HG03139 (cell line): ENCODE data around the gene FMO2.
"Not testable (repeated sequence)": the region's sequence is repeated elsewhere in the genome, so short reads cannot be mapped to it uniquely, and the experiment has no call there.

ENCODE experiments used
- ATAC-seq: cut with Tn5 transposase; IDR thresholded peaks from one replicate; pipeline ENCODE4 v1.9.1; 2021; ENCODE audit not compliant: unreplicated experiment

FMO2 gene

GRCh38 chr1:171218661-171219060, 33.6 kb downstream of the FMO2 start:
- ATAC-seq = no peak

DNA sequence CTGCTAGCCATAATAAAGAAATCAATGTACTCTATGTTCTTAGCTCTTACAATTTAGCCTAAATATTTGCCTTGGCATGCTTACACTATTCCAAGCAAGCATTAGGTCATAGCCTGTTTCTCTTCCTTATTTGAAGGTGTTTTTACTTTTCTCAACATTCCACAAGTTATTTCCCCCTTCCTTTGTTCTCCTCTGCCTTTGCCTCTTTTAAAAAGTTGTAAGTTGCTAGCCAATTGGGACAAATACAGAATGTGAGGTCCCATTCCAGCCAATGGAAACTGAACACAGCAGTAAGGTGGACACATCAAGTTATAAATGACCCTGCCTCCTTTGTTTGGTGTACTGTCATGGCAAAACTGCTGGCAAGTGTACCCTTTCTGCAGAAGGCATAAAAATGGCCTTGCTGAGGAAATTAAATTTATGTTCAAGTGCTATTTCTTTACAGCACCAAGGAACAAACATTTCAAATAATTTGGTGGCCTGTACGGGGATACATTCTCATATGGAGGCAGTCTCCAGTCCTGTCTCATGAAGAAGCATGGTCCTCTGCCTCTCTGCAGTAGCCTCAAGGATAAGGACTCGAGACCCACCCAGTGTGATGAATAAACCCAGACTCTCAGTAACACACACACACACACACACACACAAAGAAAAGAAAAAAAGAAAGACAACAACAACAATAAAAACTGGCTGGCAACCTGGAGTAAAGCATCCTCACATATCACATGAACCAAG, 34.4 kb downstream of the FMO2 start:
- ATAC-seq = no peak

DNA sequence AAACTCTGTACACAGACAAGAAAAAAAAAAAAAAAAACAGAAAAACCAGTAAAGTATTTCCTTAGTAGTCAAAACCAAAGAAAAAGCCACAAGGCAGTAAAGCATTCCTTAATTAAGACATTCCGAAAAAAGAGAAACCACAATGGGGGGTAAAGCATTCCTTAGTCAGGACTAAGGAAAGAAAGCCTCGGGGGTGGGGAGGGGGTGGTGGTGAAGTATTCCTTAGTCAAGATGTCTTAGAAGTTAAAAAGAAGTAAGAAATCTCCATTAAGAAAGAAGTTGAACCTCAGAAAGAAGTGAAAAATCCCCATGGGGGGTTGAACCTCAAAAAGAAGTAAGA, 35.0 kb downstream of the FMO2 start:
- ATAC-seq = no peak

- no peak for ATAC-seq
Observed at GRCh38 chr1:171220581-171221054, 35.5 kb downstream of the FMO2 start.

GRCh38 chr1:171221665-171222591, 36.8 kb downstream of the FMO2 start:
- ATAC-seq = no peak

- no peak for ATAC-seq
Observed at GRCh38 chr1:171222936-171223335, 37.8 kb downstream of the FMO2 start.

- not testable (repeated sequence) for ATAC-seq
Observed at GRCh38 chr1:171224257-171224656, 39.2 kb downstream of the FMO2 start.

DNA sequence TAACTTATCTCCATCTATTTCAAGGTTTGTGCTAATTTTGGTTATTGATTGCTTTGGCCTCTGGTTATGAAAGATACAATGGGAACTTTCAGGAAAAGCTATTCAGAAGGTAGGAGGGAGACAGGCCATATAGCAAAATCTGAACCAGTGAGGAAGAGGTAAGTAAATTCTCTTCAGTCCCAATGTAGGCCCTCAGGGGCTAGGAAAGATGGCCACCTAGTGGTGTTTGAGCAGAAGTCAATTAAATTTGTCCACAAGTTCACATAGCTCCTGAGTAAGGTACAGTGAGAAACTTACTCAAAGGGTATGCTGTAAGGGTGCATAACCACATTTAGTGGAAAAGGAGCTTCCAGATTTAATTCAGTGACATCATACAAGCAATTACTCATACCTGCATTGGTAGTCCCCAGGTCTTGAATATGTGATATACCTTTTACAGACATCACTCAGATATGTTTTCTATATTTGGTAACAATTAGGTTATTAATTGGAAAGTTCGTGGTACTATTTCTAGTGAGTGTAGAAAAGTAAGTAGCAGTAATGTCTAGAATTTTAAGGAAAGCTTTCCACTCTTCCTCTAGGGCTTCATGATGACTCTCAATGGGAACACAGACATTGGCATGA, 41.8 kb downstream of the FMO2 start:
- ATAC-seq = peak; percentile 88

DNA sequence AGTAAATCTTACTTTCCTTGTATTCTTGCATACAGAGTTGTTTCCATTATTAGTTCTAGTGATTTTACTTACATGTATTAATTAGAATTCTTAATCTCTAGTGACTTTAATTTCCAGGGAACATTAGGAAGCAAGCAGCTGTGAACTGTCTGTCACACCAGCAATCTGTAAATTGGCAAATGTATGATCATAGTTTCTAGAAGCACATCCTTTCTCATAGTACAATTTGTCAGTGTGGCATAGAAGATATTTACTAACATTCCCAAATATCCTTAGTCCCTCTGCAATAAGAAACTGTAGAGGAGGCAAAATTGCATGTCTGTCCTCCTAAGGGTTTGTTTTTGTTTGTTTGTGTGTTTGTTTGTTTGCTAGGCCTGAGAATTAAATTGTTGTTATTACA, 46.2 kb downstream of the FMO2 start:
- ATAC-seq = no peak

- ATAC-seq = no peak
Observed at GRCh38 chr1:171233183-171233582, 48.1 kb downstream of the FMO2 start.

DNA sequence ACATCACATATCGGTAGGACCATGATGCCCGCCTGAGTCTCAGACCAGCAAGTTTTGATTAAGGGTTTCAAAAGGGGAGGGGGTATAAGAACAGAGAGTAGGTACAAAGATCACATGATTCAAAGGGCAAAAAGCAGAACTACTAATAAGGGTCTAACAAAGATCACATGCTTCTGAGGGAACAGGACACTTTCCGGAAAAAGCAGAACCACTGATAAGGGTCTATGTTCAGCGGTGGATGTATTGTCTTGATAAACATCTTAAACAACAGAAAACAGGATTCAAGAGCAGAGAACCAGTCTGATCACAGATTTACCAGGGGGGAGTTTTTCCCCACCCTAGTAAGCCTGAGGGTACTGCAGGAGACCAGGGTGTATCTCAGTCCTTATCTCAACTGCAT, 51.1 kb downstream of the FMO2 start:
- not testable (repeated sequence) for ATAC-seq

GRCh38 chr1:171243878-171244277, 58.8 kb downstream of the FMO2 start:
- no peak for ATAC-seq

DNA sequence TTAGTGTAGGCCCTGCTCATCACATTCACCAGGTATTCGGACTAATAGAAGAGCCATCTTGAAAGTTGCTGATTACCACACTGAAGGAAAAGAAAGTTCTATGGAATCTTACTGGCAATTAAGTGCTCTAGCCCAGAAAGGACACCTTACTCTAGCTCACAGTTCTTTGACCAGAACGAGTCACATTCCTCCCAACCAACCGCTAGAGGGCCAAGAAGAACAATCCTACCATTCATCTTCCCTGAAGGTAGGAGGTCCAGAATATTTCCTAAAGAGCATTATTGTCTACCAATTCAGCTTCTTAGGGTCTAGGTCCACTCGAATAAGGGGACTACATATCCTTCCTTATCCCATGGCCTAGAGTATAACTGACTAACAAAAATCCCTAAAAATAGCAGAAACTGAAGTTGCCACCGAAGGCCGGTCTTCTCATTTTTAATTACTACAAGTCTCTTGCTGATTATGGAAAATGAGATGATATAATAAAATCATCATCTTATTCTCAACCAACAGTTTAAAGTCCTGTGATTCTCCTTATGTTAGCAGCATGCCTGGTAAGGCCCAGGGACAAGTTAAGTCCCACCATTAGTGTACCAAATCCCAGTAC, 60.5 kb downstream of the FMO2 start:
- peak; percentile 81 for ATAC-seq

DNA sequence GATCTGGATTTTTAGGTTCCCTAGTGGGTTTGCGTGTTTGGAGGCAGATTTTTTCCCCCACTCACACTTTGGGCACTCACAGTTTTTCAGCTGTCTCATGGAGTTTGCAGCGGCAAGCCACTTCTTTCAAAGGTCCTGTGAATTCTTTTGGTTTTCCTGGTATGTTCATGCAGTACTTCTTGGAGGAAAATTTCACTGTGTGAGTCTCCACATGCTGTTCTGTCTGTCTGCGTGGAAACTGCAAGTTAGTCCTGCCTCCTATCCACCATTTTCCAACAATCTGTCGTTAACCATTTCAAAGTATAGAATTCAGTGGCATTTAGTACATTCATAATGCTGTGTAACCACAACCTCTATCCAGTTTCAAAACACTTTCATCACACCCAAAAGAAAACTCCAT, 62.4 kb downstream of the FMO2 start:
- no peak for ATAC-seq

- no peak for ATAC-seq
Observed at GRCh38 chr1:171248302-171248701, 63.2 kb downstream of the FMO2 start, which contains the start of gene FMO1. Gene FMO1 (plus strand): TSS chr1:171248494. CDS start chr1:171258088, 9,594 bp downstream.

- no peak for ATAC-seq
Observed at GRCh38 chr1:171248841-171249240, 63.7 kb downstream of the FMO2 start.

GRCh38 chr1:171250263-171250662, 65.2 kb downstream of the FMO2 start:
- ATAC-seq = no peak

GRCh38 chr1:171251042-171251951, 66.2 kb downstream of the FMO2 start:
- ATAC-seq = no peak

DNA sequence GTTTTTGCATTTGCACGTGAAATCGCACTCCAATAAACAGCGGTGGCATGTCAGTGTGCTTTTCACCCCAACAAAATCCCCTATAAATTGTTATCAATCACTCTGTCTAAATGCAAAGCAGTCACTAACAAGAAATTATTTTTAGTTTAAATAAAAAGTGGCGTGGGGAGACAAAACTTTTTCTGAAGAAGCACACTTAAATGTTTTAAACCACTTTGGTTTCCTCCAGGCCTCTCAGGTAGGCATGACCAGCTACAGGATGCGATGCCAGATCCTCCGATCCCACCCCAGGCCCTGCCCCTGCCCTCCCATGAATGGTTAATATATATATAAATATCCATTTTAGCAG, 66.8 kb downstream of the FMO2 start:
- no peak for ATAC-seq

GRCh38 chr1:171252482-171252881, 67.4 kb downstream of the FMO2 start:
- ATAC-seq = peak; percentile 91
